Loucy (cell line): ENCODE measurements around the gene GZF1.

Source experiments
- CTCF ChIP-seq: fragments of 200-600 bp; sonication (generic); conservative IDR thresholded peaks from 2 replicates; pipeline ENCODE4 v1.5.1; 2014; ENCODE audit warnings: mild to moderate bottlenecking, antibody characterized with exemption, low read length
- EZH2phosphoT487 ChIP-seq: fragments of 200-600 bp; IDR thresholded peaks from 2 replicates; pipeline ENCODE4 v1.6.1; 2018; ENCODE audit warnings: antibody characterized with exemption, mild to moderate bottlenecking, moderate library complexity, borderline replicate concordance

GRCh38 chr20:23419995-23420901 lies 58.3 kb downstream of the GZF1 start:
- TF ChIP-seq CTCF (no peak), EZH2phosphoT487 (no peak)
